Measurements from ENCODE around the gene CHKA.

The CHKA gene

GRCh38 chr11:68013611-68014156 is 107.5 kb downstream of the CHKA start:
- no peak for DNase-seq (ENCODE audit: low read depth)

- peak; percentile 92 for DNase-seq (ENCODE audit: low read depth)
Measured at GRCh38 chr11:68012843-68013610, 108.2 kb downstream of the CHKA start.

- no peak for DNase-seq (ENCODE audit: low read depth)
Measured at GRCh38 chr11:68012044-68012842, 108.9 kb downstream of the CHKA start.

GRCh38 chr11:68011051-68011943 is 109.9 kb downstream of the CHKA start:
- DNase-seq (ENCODE audit: low read depth): no peak

- peak; percentile 78 for DNase-seq (ENCODE audit: low read depth)
Measured at GRCh38 chr11:68010090-68011041, 110.8 kb downstream of the CHKA start, which contains the start of gene ALDH3B1. Gene ALDH3B1, plus strand, starts transcription at chr11:68010327. Its CDS starts 4,971 bp downstream, at chr11:68015298.

- no peak for DNase-seq (ENCODE audit: low read depth)
Measured at GRCh38 chr11:68009391-68010089, 111.6 kb downstream of the CHKA start.

- no peak for DNase-seq (ENCODE audit: low read depth)
Measured at GRCh38 chr11:68008381-68009337, 112.5 kb downstream of the CHKA start.

GRCh38 chr11:68007498-68008380 is 113.4 kb downstream of the CHKA start:
- no peak for DNase-seq (ENCODE audit: low read depth)

GRCh38 chr11:68006606-68007166 is 114.5 kb downstream of the CHKA start:
- no peak for DNase-seq (ENCODE audit: low read depth)

- no peak for DNase-seq (ENCODE audit: low read depth)
Measured at GRCh38 chr11:68004551-68005335, 116.4 kb downstream of the CHKA start.

GRCh38 chr11:68003846-68004550 is 117.2 kb downstream of the CHKA start, which contains the start of gene UNC93B1:
Gene UNC93B1, minus strand, starts transcription at chr11:68004097. Its CDS starts 54 bp downstream, at chr11:68004043.
- DNase-seq (ENCODE audit: low read depth): no peak

GRCh38 chr11:68002938-68003845 is 118.0 kb downstream of the CHKA start:
- no peak for DNase-seq (ENCODE audit: low read depth)

Data from fibroblast of the conjunctiva (primary cell).